ENCODE results near the gene ZNF773. TPM values are rescaled to one million over a fixed set of nuclear protein-coding genes. Genes with fewer than 3 reads are reported as not detected.

ZNF773 gene
- total and polyA plus RNA-seq, 10 of the 15 experiments (the other 5 are each of a cell fraction or from before 2014, with no cell fraction given), result 0.21 to 9.1 (median 6.7) TPM

GRCh38 chr19:57477191-57478008 lies 22.3 kb upstream of the ZNF773 start, which contains the start of gene ZNF772 (continued):
- TF ChIP-seq POLR2A (IDR thresholded peaks at IDR 0.05; ENCODE audit: low read depth, low read length) (peak; percentile 45; the same call in 1 of the 2 replicates), IRF4 (IDR thresholded peaks at IDR 0.05; ENCODE audit: low read depth, low read length) (no peak), ZNF24 (IDR thresholded peaks at IDR 0.05) (no peak), BACH1 (IDR thresholded peaks at IDR 0.05; ENCODE audit: borderline replicate concordance) (no peak), BMI1 (IDR thresholded peaks at IDR 0.05; ENCODE audit: borderline replicate concordance) (no peak), ZBED1 (IDR thresholded peaks at IDR 0.05; ENCODE audit: borderline replicate concordance) (no peak), NFYA (IDR thresholded peaks at IDR 0.05; ENCODE audit: borderline replicate concordance, low read depth, low read length) (no peak; the same call in 1 of the 2 replicates), ZNF207 (IDR thresholded peaks at IDR 0.05; ENCODE audit: borderline replicate concordance) (no peak), MYC (IDR thresholded peaks at IDR 0.05; ENCODE audit: insufficient read depth, insufficient read length, insufficient replicate concordance, low read length, severe bottlenecking) (no peak), SUPT20H (IDR thresholded peaks at IDR 0.05; ENCODE audit: borderline replicate concordance, control insufficient read depth, low read depth, low read length) (no peak), ZZZ3 (IDR thresholded peaks at IDR 0.05; ENCODE audit: control insufficient read depth, insufficient read length, low read depth) (no peak), ZBTB33 (IDR thresholded peaks at IDR 0.05) (no peak), ZSCAN29 (IDR thresholded peaks at IDR 0.05) (no peak), IRF3 (IDR thresholded peaks at IDR 0.05) (no peak), PML (IDR thresholded peaks at IDR 0.05; ENCODE audit: low read length) (no peak), NFIC (IDR thresholded peaks at IDR 0.05; ENCODE audit: low read depth, low read length) (no peak), POLR2AphosphoS2 (IDR thresholded peaks at IDR 0.05; ENCODE audit: low read depth, low read length) (no peak), IRF5 (IDR thresholded peaks at IDR 0.05; ENCODE audit: borderline replicate concordance) (no peak), MTA2 (IDR thresholded peaks at IDR 0.05; ENCODE audit: low read depth) (no peak), GABPA (IDR thresholded peaks at IDR 0.05; ENCODE audit: low read depth) (peak; percentile 97), NBN (IDR thresholded peaks at IDR 0.05) (no peak), E2F8 (IDR thresholded peaks at IDR 0.05; ENCODE audit: low read depth, partially characterized antibody) (no peak), MEF2A (IDR thresholded peaks at IDR 0.05; ENCODE audit: insufficient read depth, low read depth, low read length) (no peak), USF2 (IDR thresholded peaks at IDR 0.05; ENCODE audit: borderline replicate concordance, low read depth, low read length) (no peak)
